Transverse colon (tissue), 4 donors: ENCODE data around the gene HILPDA.
A peak's percentile ranks its signal among the peaks of the same experiment; 100 is the strongest.

Experiments used
- CTCF ChIP-seq, 5 experiments: fragments of 200-600 bp in 3 of 5; fragments of 450-650 bp in 2 of 5; sonication (generic) in 3 of 5; IDR thresholded peaks; 1 replicate in 2 of 5; 2 replicates in 3 of 5; pipeline ENCODE4 v1.5.1; 2016 to 2017; ENCODE audit warnings: antibody characterized with exemption in 5 of 5, inconsistent platforms in 3 of 5, mild to moderate bottlenecking in 2 of 5, moderate library complexity in 1 of 5
- EP300 ChIP-seq: sonication (generic); formaldehyde crosslinking; IDR thresholded peaks from one replicate; pipeline ENCODE4 v1.6.1; 2017; ENCODE audit warnings: antibody characterized with exemption, low read depth
- POLR2A ChIP-seq: fragments of 450-650 bp; IDR thresholded peaks from one replicate; pipeline ENCODE4 v1.6.1; 2016; ENCODE audit warnings: antibody characterized with exemption, mild to moderate bottlenecking, moderate library complexity
- POLR2AphosphoS5 ChIP-seq, 3 donors: sonication (generic); formaldehyde crosslinking; IDR thresholded peaks; one replicate each; pipeline ENCODE4 v1.6.1; 2016; ENCODE audit warnings: antibody characterized with exemption in 3 of 3

GRCh38 chr7:128454808-128455542 is 703 bp upstream of the HILPDA start:
- peak in 2 of 5 experiments; percentile 41 to 48 for TF ChIP-seq CTCF (IDR thresholded peaks at IDR 0.05)
- TF ChIP-seq POLR2A, result no peak
- TF ChIP-seq EP300, result no peak
- no peak for TF ChIP-seq POLR2AphosphoS5 (IDR thresholded peaks at IDR 0.05)
